Thyroid gland (tissue), 4 donors: ENCODE measurements around the gene HSD17B12. TPM values are rescaled to one million over a fixed set of nuclear protein-coding genes. Genes with fewer than 3 reads are reported as not detected.
A peak's percentile ranks its signal among the peaks of the same experiment; 100 is the strongest.

Source experiments
- DNase-seq, 2 donors: peaks; one replicate each; pipeline ENCODE4 v3.0.0-alpha.2; 2019
- H3K27ac ChIP-seq, 3 donors: fragments of 200-600 bp; sonication (generic); 1 replicate in 2 of 3; 2 replicates in 1 of 3; pipeline ENCODE4 v1.5.1; 2016 to 2019; ENCODE audit warnings: mild to moderate bottlenecking in 1 of 3, moderate library complexity in 1 of 3
- H3K27me3 ChIP-seq: fragments of 200-600 bp; sonication (generic); one replicate; pipeline ENCODE4 v1.5.1; 2019
- H3K36me3 ChIP-seq, 2 donors: fragments of 200-600 bp; sonication (generic); one replicate each; pipeline ENCODE4 v1.5.1; 2016 to 2019
- H3K4me1 ChIP-seq, 2 donors: fragments of 200-600 bp; sonication (generic); one replicate each; pipeline ENCODE4 v1.5.1; 2017 to 2019
- H3K4me3 ChIP-seq, 3 donors: fragments of 200-600 bp; sonication (generic); replicated peaks in 1 of 3; 1 replicate in 2 of 3; 2 replicates in 1 of 3; pipeline ENCODE4 v1.5.1; 2016; ENCODE audit warnings: mild to moderate bottlenecking in 1 of 3
- H3K9me3 ChIP-seq: fragments of 200-600 bp; sonication (generic); one replicate; pipeline ENCODE4 v1.5.1; 2017
- CTCF ChIP-seq, 6 experiments: fragments of 200-600 bp in 3 of 6; fragments of 450-650 bp in 3 of 6; sonication (generic) in 3 of 6; IDR thresholded peaks; one replicate each; pipeline ENCODE4 v1.5.1; 2016 to 2019; ENCODE audit warnings: antibody characterized with exemption in 6 of 6, mild to moderate bottlenecking in 2 of 6, inconsistent platforms in 1 of 6, moderate library complexity in 1 of 6
- POLR2A ChIP-seq, 2 donors: fragments of 450-650 bp; IDR thresholded peaks; one replicate each; pipeline ENCODE4 v1.6.1; 2017; ENCODE audit warnings: antibody characterized with exemption in 2 of 2, mild to moderate bottlenecking in 2 of 2, moderate library complexity in 1 of 2
- WGBS, 2 donors: methylation state at CpG; one replicate each; pipeline ENCODE4 v1.1.5; 2017; 5-methylcytosine and 5-hydroxymethylcytosine counted together
- intact Hi-C: fragments of 100-400 bp; cut with DNase I; formaldehyde crosslinking; loops from one replicate; pipeline ENCODE4 v1.15.1; 2023
- total RNA-seq, 4 donors: library from RNA; depleted of rRNA; stranded (reverse); fragments of >200 nt; gene quantifications; one replicate each; pipeline ENCODE4 v1.2.3, GENCODE V29; 2016

HSD17B12 gene
- total RNA-seq, 4 donors from 2014 or later: 70.1 to 104 (median 94.4) TPM

- H3K36me3 ChIP-seq: no peaks in the 10 kb centered on the region
- no peaks in the 10 kb centered on the region for H3K27me3 ChIP-seq
- TF ChIP-seq CTCF (IDR thresholded peaks at IDR 0.05) (no peak), POLR2A (IDR thresholded peaks at IDR 0.05) (no peak)
- intact Hi-C loops: no loop called here
- peaks cover 30 to 40% of the 10 kb centered on the region in 2 donors for H3K4me1 ChIP-seq
- no peaks in the 10 kb centered on the region for H3K9me3 ChIP-seq
- H3K27ac ChIP-seq: peak overlapping the region in 2 of 3 donors; percentile 61 to 66
- DNase-seq: no peak
- no peak overlapping the region for H3K4me3 ChIP-seq
- 70 to 78% methylated on average over 4 of the region's 4 CpGs for WGBS, 2 donors
These were observed 55.4 kb downstream of the HSD17B12 start for GRCh38 chr11:43735961-43736360.

- no peaks in the 10 kb centered on the region for H3K36me3 ChIP-seq
- WGBS, 2 donors: 34 to 39% methylated on average over 5 of the region's 5 CpGs
- H3K4me1 ChIP-seq: peaks cover 30 to 40% of the 10 kb centered on the region in 2 donors
- H3K27ac ChIP-seq: peak overlapping the region; percentile 33 to 66 (median 61)
- H3K4me3 ChIP-seq: no peak overlapping the region
- TF ChIP-seq CTCF (IDR thresholded peaks at IDR 0.05): no peak
- TF ChIP-seq POLR2A (IDR thresholded peaks at IDR 0.05): no peak
- no peak for DNase-seq
- H3K27me3 ChIP-seq: no peaks in the 10 kb centered on the region
- H3K9me3 ChIP-seq: no peaks in the 10 kb centered on the region
- intact Hi-C loops: no loop called here
These were observed 56.1 kb downstream of the HSD17B12 start for GRCh38 chr11:43736502-43737200.

GRCh38 chr11:43737201-43737590 is 56.7 kb downstream of the HSD17B12 start:
- TF ChIP-seq CTCF (IDR thresholded peaks at IDR 0.05): no peak
- TF ChIP-seq POLR2A (IDR thresholded peaks at IDR 0.05): no peak
- Histone ChIP-seq H3K4me1 (peaks cover 30 to 40% of the 10 kb centered on the region in 2 donors), H3K9me3 (no peaks in the 10 kb centered on the region), H3K4me3 (no peak overlapping the region), H3K27me3 (no peaks in the 10 kb centered on the region), H3K36me3 (no peaks in the 10 kb centered on the region), H3K27ac (peak overlapping the region; percentile 49 to 66 (median 61))
- DNase-seq: no peak
- intact Hi-C loops: no loop called here

- Histone ChIP-seq H3K27me3 (no peaks in the 10 kb centered on the region), H3K27ac (peak overlapping the region; percentile 16 to 66 (median 40)), H3K4me3 (no peak overlapping the region), H3K4me1 (peaks cover 30 to 40% of the 10 kb centered on the region in 2 donors), H3K9me3 (no peaks in the 10 kb centered on the region), H3K36me3 (no peaks in the 10 kb centered on the region)
- intact Hi-C loops: no loop called here
- no peak for TF ChIP-seq CTCF (IDR thresholded peaks at IDR 0.05)
- peak in 1 of 2 donors; percentile 10 for TF ChIP-seq POLR2A (IDR thresholded peaks at IDR 0.05)
- DNase-seq: peak; percentile 24 to 37
- WGBS, 2 donors: 29 to 34% methylated on average over 6 of the region's 6 CpGs
These were observed 58.3 kb downstream of the HSD17B12 start for GRCh38 chr11:43738600-43739409.

- intact Hi-C loops: no loop called here
- Histone ChIP-seq H3K9me3 (no peaks in the 10 kb centered on the region), H3K36me3 (no peaks in the 10 kb centered on the region), H3K4me1 (no peaks in the 10 kb centered on the region), H3K27me3 (no peaks in the 10 kb centered on the region), H3K4me3 (no peak overlapping the region), H3K27ac (no peak overlapping the region)
- no peak for DNase-seq
- WGBS, 2 donors: 90 to 92% methylated on average over 3 of the region's 3 CpGs
- TF ChIP-seq POLR2A (IDR thresholded peaks at IDR 0.05): no peak
- TF ChIP-seq CTCF (IDR thresholded peaks at IDR 0.05): no peak
These were observed 66.1 kb downstream of the HSD17B12 start for GRCh38 chr11:43746670-43747069.
